NCI-H510A treated with DMSO at 0.1 percent for 48 hours (cell line): ENCODE measurements around the gene GH1.

Experiments used
- DNase-seq: peaks from one replicate; lab custom pipeline; 2025; lab: John Stamatoyannopoulos, UW

The GH1 gene

GRCh38 chr17:63944736-63945499, 26.3 kb upstream of the GH1 start:
- no peak for DNase-seq

- no peak for DNase-seq
These were observed 25.1 kb upstream of the GH1 start for GRCh38 chr17:63943745-63944144.

- no peak for DNase-seq
These were observed 23.8 kb upstream of the GH1 start for GRCh38 chr17:63942309-63942985.

GRCh38 chr17:63941751-63942150, 23.1 kb upstream of the GH1 start:
- DNase-seq, result no peak

- DNase-seq, result no peak
These were observed 22.5 kb upstream of the GH1 start for GRCh38 chr17:63941162-63941561.

- DNase-seq, result no peak
These were observed 21.9 kb upstream of the GH1 start for GRCh38 chr17:63940584-63940983.

GRCh38 chr17:63939884-63940283, 21.2 kb upstream of the GH1 start:
- no peak for DNase-seq

GRCh38 chr17:63939401-63939800, 20.8 kb upstream of the GH1 start:
- DNase-seq, result no peak

GRCh38 chr17:63937920-63938319, 19.3 kb upstream of the GH1 start:
- DNase-seq, result no peak

GRCh38 chr17:63937319-63937718, 18.7 kb upstream of the GH1 start:
- DNase-seq, result no peak

- DNase-seq, result no peak
These were observed 15.8 kb upstream of the GH1 start for GRCh38 chr17:63934183-63935112.

GRCh38 chr17:63933598-63933997, 15.0 kb upstream of the GH1 start:
- no peak for DNase-seq

GRCh38 chr17:63932721-63933120, 14.1 kb upstream of the GH1 start:
- DNase-seq, result no peak

- no peak for DNase-seq
These were observed 13.4 kb upstream of the GH1 start, which contains the start of gene CD79B for GRCh38 chr17:63931981-63932561. CD79B (minus strand) TSS chr17:63932331; CDS start chr17:63932261, 70 bp downstream.

GRCh38 chr17:63930951-63931575, 12.4 kb upstream of the GH1 start:
- DNase-seq, result no peak

GRCh38 chr17:63929860-63930766, 11.5 kb upstream of the GH1 start:
- no peak for DNase-seq

- no peak for DNase-seq
These were observed 10.5 kb upstream of the GH1 start for GRCh38 chr17:63928966-63929695.

- no peak for DNase-seq
These were observed 9.6 kb upstream of the GH1 start for GRCh38 chr17:63928172-63928666.

- DNase-seq, result no peak
These were observed 9.0 kb upstream of the GH1 start for GRCh38 chr17:63927464-63928171.
